Keratinocyte (primary cell): ENCODE results near the gene CNGA1. TPM values are rescaled to one million over a fixed set of nuclear protein-coding genes. Genes with fewer than 3 reads are reported as not detected.

Experiments
- DNase-seq: peaks from one replicate; pipeline ENCODE4 v3.0.0-alpha.2; 2011; ENCODE audit warnings: low read depth, missing footprints, low spot score
- FAIRE-seq: peaks from 2 replicates; lab custom pipeline; 2011; peaks lifted over from hg19 to GRCh38; lab: Jason Lieb, UNC
- H2AFZ ChIP-seq: 2 replicates; pipeline ENCODE4 v1.6.0; 2012; ENCODE audit warnings: low read length, control low read depth, inconsistent platforms; ENCODE audit not compliant: control insufficient read depth
- H3K27ac ChIP-seq: 2 replicates; pipeline ENCODE4 v1.5.1; 2011; ENCODE audit warnings: low read length; ENCODE audit not compliant: control insufficient read depth, insufficient read depth
- H3K27me3 ChIP-seq: 3 replicates; pipeline ENCODE4 v1.6.0; 2011; ENCODE audit warnings: low read length; ENCODE audit not compliant: control insufficient read depth, insufficient read depth; ENCODE audit errors: extremely low read depth
- H3K36me3 ChIP-seq, 2 experiments: 2 replicates in 1 of 2; 3 replicates in 1 of 2; pipeline ENCODE4 v1.5.1; 2011; ENCODE audit warnings: low read length in 2 of 2, mild to moderate bottlenecking in 1 of 2; ENCODE audit not compliant: control insufficient read depth in 2 of 2, insufficient read depth in 2 of 2; ENCODE audit errors: extremely low read depth in 1 of 2
- H3K4me1 ChIP-seq: 3 replicates; pipeline ENCODE4 v1.5.1; 2011; ENCODE audit warnings: low read length; ENCODE audit not compliant: control insufficient read depth, insufficient read depth; ENCODE audit errors: extremely low read depth
- H3K4me2 ChIP-seq: 3 replicates; pipeline ENCODE4 v1.6.0; 2011; ENCODE audit warnings: low read depth, low read length; ENCODE audit not compliant: control insufficient read depth, insufficient read depth; ENCODE audit errors: extremely low read depth
- H3K4me3 ChIP-seq, 3 experiments: fragments of 200-600 bp in 1 of 3; sonication (generic) in 1 of 3; 2 replicates in 2 of 3; 3 replicates in 1 of 3; pipeline ENCODE4 v1.5.1; 2011 to 2016; ENCODE audit warnings: low read length in 3 of 3, mild to moderate bottlenecking in 3 of 3, control low read depth in 2 of 3, inconsistent platforms in 1 of 3, low read depth in 1 of 3, mixed read lengths in 1 of 3, mixed run types in 1 of 3, moderate library complexity in 1 of 3; ENCODE audit not compliant: control insufficient read depth in 2 of 3, insufficient read depth in 2 of 3; ENCODE audit errors: extremely low read depth in 1 of 3
- H3K79me2 ChIP-seq: 2 replicates; pipeline ENCODE4 v1.6.0; 2012; ENCODE audit warnings: low read length; ENCODE audit not compliant: control insufficient read depth, insufficient read depth
- H3K9ac ChIP-seq: 3 replicates; pipeline ENCODE4 v1.6.0; 2011; ENCODE audit warnings: low read length; ENCODE audit not compliant: control insufficient read depth, insufficient read depth; ENCODE audit errors: extremely low read depth
- H3K9me1 ChIP-seq: 3 replicates; pipeline ENCODE4 v1.6.0; 2011; ENCODE audit warnings: low read length; ENCODE audit not compliant: control insufficient read depth, insufficient read depth; ENCODE audit errors: extremely low read depth
- H3K9me3 ChIP-seq: 2 replicates; pipeline ENCODE4 v1.5.1; 2012; ENCODE audit warnings: low read depth, low read length; ENCODE audit not compliant: control insufficient read depth
- H4K20me1 ChIP-seq: 3 replicates; pipeline ENCODE4 v1.6.0; 2011; ENCODE audit warnings: low read length; ENCODE audit not compliant: control insufficient read depth, insufficient read depth; ENCODE audit errors: extremely low read depth
- EZH2 ChIP-seq: IDR thresholded peaks from one replicate; pipeline ENCODE4 v1.6.1; 2012; ENCODE audit warnings: inconsistent platforms, mild to moderate bottlenecking, low read length, moderate library complexity
- dilution Hi-C: fragments of 300-500 bp; cut with MboI; formaldehyde crosslinking; loops from one replicate; pipeline ENCODE4 v1.7.0; 2020; ENCODE audit warnings: low sequenced_read_pairs; ENCODE audit not compliant: extremely low pct_ligation_motif_present
- polyA plus RNA-seq, 5 experiments: library from polyadenylated mRNA; depleted of rRNA in 3 of 5; stranded (reverse) in 3 of 5; stranded (forward) in 1 of 5; unstranded in 1 of 5; fragments of >200 nt; gene quantifications; 1 replicate in 1 of 5; 2 replicates in 3 of 5; 3 replicates in 1 of 5; pipeline versions ENCODE4 v1.2.1 to v1.2.3, GENCODE V29; 2011 to 2012; ENCODE audit warnings: missing spikeins in 2 of 5, low read depth in 1 of 5, low replicate concordance in 1 of 5
- TF ChIP-seq, protein P1 (sequence below), 3 experiments: IDR thresholded peaks in 1 of 3; conservative IDR thresholded peaks in 1 of 3; optimal IDR thresholded peaks in 1 of 3; 2 replicates in 2 of 3; 3 replicates in 1 of 3; pipeline versions ENCODE3 to v1.5.1; 2011; ENCODE audit warnings: low read length in 3 of 3, mild to moderate bottlenecking in 3 of 3, moderate library complexity in 2 of 3, control low read depth in 1 of 3, inconsistent platforms in 1 of 3; ENCODE audit not compliant: insufficient read depth in 2 of 3; ENCODE audit errors: extremely low read depth in 1 of 3

CNGA1 gene
- polyA plus RNA-seq, 1 donor (not counting 4 experiments of a cell fraction or from before 2014, with no cell fraction given) = 0.58 TPM

DNA sequence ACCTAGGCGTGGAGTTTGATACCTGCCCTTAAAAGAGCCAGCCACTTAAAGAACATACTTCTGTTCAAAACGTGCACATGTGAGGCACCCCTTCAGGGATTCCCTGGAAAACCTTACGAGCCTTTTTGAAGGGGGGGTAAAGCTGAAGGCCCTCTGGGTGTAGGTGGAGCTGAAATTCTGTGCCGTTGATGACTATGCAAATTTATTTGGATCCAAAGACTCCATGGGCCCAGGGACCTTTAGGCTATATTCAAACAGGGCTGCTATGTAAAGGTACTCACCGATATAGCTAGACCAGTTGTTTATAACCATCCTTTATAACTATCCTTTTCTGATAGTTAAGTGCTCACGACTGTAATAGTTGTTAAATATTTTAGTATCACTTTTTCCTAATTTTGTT lies 61.8 kb downstream of the CNGA1 start:
- dilution Hi-C loops = no loop called here

DNA sequence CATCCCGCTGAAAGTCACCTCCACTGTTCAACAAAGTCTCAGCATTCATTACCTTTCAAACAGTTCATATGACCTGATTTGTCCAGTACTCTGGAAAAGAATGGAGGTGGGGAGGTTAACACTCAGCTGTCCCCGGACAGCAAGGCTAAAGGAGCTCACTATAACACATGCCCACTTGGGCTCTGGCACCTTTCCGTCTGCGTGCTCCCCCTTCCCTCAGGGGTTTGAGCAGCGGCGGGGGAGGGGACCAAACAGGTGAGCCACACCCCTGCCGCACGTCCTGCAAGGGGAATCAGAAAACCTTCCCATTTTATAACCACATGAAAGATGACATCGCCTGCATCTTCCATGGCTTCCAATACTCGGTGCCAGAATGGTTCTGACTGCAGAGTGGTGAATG lies 62.2 kb downstream of the CNGA1 start:
- no peak overlapping the region for H3K4me2 ChIP-seq
- no peaks in the 10 kb centered on the region for H3K27me3 ChIP-seq
- no peaks in the 10 kb centered on the region for H3K4me1 ChIP-seq
- TF ChIP-seq EZH2 = no peak
- TF ChIP-seq, protein P1, sequence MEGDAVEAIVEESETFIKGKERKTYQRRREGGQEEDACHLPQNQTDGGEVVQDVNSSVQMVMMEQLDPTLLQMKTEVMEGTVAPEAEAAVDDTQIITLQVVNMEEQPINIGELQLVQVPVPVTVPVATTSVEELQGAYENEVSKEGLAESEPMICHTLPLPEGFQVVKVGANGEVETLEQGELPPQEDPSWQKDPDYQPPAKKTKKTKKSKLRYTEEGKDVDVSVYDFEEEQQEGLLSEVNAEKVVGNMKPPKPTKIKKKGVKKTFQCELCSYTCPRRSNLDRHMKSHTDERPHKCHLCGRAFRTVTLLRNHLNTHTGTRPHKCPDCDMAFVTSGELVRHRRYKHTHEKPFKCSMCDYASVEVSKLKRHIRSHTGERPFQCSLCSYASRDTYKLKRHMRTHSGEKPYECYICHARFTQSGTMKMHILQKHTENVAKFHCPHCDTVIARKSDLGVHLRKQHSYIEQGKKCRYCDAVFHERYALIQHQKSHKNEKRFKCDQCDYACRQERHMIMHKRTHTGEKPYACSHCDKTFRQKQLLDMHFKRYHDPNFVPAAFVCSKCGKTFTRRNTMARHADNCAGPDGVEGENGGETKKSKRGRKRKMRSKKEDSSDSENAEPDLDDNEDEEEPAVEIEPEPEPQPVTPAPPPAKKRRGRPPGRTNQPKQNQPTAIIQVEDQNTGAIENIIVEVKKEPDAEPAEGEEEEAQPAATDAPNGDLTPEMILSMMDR (optimal IDR thresholded peaks at IDR 0.05 in 1 of 3, IDR thresholded peaks at IDR 0.05 in 1 of 3, conservative IDR thresholded peaks at IDR 0.05 in 1 of 3; ENCODE audit: extremely low read depth in 1 of 3, insufficient read depth in 2 of 3, low read length in 3 of 3) = no peak
- DNase-seq (no peak), FAIRE-seq (no peak)
- H2AFZ ChIP-seq = no peak overlapping the region
- no peak overlapping the region for H3K4me3 ChIP-seq
- H3K36me3 ChIP-seq = no peaks in the 10 kb centered on the region
- no peak overlapping the region for H3K9ac ChIP-seq
- H3K79me2 ChIP-seq = no peaks in the 10 kb centered on the region
- no peaks in the 10 kb centered on the region for H3K9me3 ChIP-seq
- no peak overlapping the region for H3K27ac ChIP-seq
- dilution Hi-C loops = no loop called here
- no peaks in the 10 kb centered on the region for H3K9me1 ChIP-seq
- H4K20me1 ChIP-seq = no peaks in the 10 kb centered on the region

More for the DNA sequence above, 61.8 kb downstream of the CNGA1 start:
- no peak for DNase-seq
- H3K27me3 ChIP-seq = no peaks in the 10 kb centered on the region
- H3K79me2 ChIP-seq = no peaks in the 10 kb centered on the region
- H3K4me3 ChIP-seq = no peak overlapping the region
- no peaks in the 10 kb centered on the region for H3K4me1 ChIP-seq
- H2AFZ ChIP-seq = no peak overlapping the region
- no peak overlapping the region for H3K9ac ChIP-seq
- TF ChIP-seq, protein P1 (optimal IDR thresholded peaks at IDR 0.05 in 1 of 3, IDR thresholded peaks at IDR 0.05 in 1 of 3, conservative IDR thresholded peaks at IDR 0.05 in 1 of 3; ENCODE audit: extremely low read depth in 1 of 3, insufficient read depth in 2 of 3, low read length in 3 of 3) = no peak
- no peak for TF ChIP-seq EZH2
- no peak for FAIRE-seq
- H3K9me3 ChIP-seq = no peaks in the 10 kb centered on the region
- no peak overlapping the region for H3K4me2 ChIP-seq
- no peaks in the 10 kb centered on the region for H3K36me3 ChIP-seq
- no peak overlapping the region for H3K27ac ChIP-seq
- no peaks in the 10 kb centered on the region for H4K20me1 ChIP-seq
- H3K9me1 ChIP-seq = no peaks in the 10 kb centered on the region
